C4-2B (cell line): Measurements from ENCODE around the gene DNER.

Source experiments
- H3K27ac ChIP-seq: fragments of 450-650 bp; 2 replicates; pipeline ENCODE4 v1.5.1; 2017
- CTCF ChIP-seq: fragments of 450-650 bp; conservative IDR thresholded peaks from 2 replicates; pipeline ENCODE4 v1.5.1; 2017; ENCODE audit warnings: mild to moderate bottlenecking
- ZFX ChIP-seq: fragments of 450-650 bp; IDR thresholded peaks from 2 replicates; pipeline ENCODE4 v1.6.1; 2017

The DNER gene

GRCh38 chr2:229372207-229372606 is 342.1 kb downstream of the DNER start:
- TF ChIP-seq CTCF (no peak), ZFX (no peak)
- no peak overlapping the region for H3K27ac ChIP-seq

- TF ChIP-seq CTCF (no peak), ZFX (no peak)
These were observed 343.3 kb downstream of the DNER start for GRCh38 chr2:229371086-229371485.

GRCh38 chr2:229370509-229370908 is 343.8 kb downstream of the DNER start:
- H3K27ac ChIP-seq: no peak overlapping the region
- TF ChIP-seq CTCF: no peak
- no peak for TF ChIP-seq ZFX

More at GRCh38 chr2:229371086-229371485, 343.3 kb downstream of the DNER start:
- no peak overlapping the region for H3K27ac ChIP-seq

GRCh38 chr2:229363185-229363814 is 351.1 kb downstream of the DNER start:
- no peak overlapping the region for H3K27ac ChIP-seq
- TF ChIP-seq ZFX (no peak), CTCF (no peak)

GRCh38 chr2:229350883-229351282 is 363.5 kb downstream of the DNER start:
- TF ChIP-seq ZFX (no peak), CTCF (no peak)
- no peak overlapping the region for H3K27ac ChIP-seq

- H3K27ac ChIP-seq: no peak overlapping the region
- TF ChIP-seq CTCF: no peak
- TF ChIP-seq ZFX: no peak
These were observed 364.1 kb downstream of the DNER start for GRCh38 chr2:229350117-229350805.

GRCh38 chr2:229348128-229348527 is 366.2 kb downstream of the DNER start:
- no peak for TF ChIP-seq CTCF
- no peak for TF ChIP-seq ZFX

More at GRCh38 chr2:229348128-229348527, 366.2 kb downstream of the DNER start:
- H3K27ac ChIP-seq: no peak overlapping the region
